GM21825 (cell line): ENCODE data around the gene SELENOP.

Source experiments
- ATAC-seq: cut with Tn5 transposase; IDR thresholded peaks from one replicate; pipeline ENCODE4 v1.9.1; 2021; ENCODE audit warnings: mild to moderate bottlenecking, moderate library complexity; ENCODE audit not compliant: unreplicated experiment

The SELENOP gene

GRCh38 chr5:42799668-42800114 is 12.0 kb downstream of the SELENOP start:
- no peak for ATAC-seq

DNA sequence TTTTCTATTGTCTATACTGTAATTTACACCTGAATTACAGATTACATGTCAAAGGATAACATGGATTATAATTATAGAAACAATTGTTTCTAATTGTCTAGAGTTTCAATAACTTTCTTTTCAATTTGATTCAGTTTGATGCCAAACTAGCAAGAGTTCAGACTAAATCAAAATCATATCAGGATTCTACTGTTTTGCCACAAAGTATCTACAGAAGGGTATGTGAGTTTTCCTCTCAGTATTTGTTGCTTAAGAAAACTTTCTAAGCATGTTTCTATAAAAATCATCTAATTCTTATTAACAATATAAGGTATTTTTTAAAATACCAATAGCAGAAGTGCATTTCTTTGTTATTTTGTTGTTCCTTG is 12.5 kb downstream of the SELENOP start:
- no peak for ATAC-seq

DNA sequence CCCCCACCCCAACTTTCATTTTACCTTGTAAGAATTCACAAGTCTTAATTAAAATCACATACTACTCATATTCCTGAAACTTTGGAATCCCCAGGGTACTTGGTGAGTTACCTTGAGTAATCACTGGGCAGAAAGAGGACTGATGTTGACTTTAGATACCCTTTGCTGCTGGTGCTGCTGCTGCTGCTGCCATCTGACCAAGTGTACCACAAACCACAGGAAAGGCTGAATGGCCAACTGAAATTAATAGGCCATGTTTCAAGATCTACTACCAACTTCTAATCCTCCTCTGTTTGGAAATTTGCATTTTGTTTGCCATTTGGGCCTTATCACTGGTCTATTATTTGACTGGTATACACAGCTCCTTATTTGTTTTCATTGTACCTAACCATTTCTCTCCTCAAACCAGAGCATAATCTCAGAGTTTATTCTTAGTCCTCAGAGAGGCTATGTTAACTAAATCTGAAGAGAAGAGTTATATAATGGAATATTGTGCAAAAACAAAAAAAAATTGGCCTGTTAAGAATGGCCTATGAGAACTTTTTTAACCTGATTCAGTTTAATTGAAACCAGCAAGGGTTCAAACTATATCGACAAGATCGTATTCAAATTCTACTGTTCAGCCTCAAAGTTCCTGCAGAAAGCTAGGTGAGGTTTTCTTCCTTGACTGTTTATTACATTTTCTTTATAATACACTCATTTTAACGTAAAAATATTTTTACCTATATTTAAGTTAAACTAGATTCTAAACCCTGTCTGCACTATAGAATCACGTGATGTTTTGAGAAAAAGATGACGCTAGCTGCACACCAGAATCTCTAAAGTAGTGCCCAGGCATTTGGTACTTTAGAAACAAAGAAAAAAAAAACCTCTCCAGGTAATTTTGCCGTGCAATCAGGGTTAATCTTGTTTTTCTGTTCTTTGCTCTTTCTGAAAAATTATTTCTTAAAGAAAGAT is 13.1 kb downstream of the SELENOP start:
- ATAC-seq, result no peak

DNA sequence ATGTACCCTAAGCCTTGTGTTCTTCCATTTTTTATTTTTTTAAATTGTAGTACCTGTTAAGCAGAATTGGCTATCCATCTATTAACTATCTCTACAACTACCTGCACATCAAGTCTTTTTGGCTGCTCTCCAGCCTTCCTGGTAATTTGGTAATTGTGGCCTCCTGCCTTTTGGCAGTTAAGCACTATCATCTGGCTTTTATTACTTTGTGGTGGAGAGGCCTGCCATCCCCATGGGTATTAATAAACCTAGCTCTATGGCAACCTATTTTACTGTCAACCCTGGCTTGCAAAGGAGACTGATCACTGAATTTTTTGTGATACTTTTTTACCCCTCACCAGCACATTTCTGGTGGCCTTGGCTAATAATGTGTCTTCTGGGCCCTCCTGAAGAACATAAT is 20.5 kb downstream of the SELENOP start:
- no peak for ATAC-seq

DNA sequence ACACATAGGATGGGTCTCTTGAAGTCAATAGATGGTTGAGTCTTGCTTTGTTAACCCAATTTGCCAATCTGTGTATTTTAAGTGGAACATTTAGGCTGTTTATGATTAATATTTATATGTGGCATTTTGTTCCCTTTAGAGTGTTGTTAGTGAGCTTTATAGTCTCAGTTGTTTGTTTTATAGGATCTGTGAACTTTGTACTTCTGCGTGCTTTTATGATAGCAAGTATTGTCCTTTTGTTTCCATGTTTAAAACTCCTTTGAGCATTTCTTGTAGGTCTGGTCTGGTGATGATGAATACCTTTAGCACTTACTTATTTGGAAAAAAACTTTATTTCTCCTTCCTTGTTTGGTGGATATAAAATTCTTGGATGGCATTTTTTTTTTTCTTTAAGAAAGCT is 23.8 kb downstream of the SELENOP start:
- no peak for ATAC-seq

GRCh38 chr5:42787073-42787472 is 24.6 kb downstream of the SELENOP start:
- ATAC-seq, result no peak

DNA sequence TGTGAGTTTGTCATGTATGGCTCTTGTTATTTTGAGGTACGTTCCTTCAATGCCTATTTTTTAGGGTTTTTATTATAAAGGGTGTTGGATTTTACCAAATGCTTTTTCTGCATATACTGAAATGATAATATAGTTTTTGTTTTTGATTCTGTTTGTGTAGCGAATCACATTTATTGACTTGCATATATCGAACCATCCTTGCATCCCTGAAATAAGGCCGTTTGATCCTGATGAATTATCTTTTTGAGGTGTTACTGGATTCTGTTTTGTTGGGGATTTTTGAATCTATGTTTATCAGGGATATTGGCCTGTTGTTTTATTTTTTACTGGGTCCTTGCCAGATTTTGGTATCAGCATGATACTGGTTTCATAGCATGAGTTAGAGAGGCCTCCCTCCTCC is 25.9 kb downstream of the SELENOP start:
- no peak for ATAC-seq

- no peak for ATAC-seq
These were observed 27.6 kb downstream of the SELENOP start for GRCh38 chr5:42784132-42784531.

GRCh38 chr5:42781584-42781983 is 30.1 kb downstream of the SELENOP start:
- ATAC-seq, result no peak

DNA sequence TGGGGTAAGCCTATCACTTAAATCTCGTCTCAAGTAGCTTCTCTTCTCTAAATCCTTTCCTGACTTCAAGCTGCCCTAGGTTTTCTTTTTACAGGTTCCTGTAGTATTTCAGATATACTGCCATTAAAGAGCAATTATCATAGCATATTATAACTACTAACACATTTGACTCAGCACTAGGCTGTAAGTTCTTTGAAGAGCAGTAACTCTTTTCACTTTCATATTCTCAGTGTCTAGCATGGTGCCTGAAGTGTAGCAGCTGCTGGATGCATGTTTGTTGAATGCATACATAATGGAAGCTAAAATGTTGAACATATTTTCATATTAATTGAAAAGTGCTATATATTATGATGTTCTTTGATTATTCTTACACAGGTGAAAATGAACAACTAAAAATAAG is 32.6 kb downstream of the SELENOP start:
- no peak for ATAC-seq

GRCh38 chr5:42772265-42772993 is 39.3 kb downstream of the SELENOP start:
- ATAC-seq, result no peak

DNA sequence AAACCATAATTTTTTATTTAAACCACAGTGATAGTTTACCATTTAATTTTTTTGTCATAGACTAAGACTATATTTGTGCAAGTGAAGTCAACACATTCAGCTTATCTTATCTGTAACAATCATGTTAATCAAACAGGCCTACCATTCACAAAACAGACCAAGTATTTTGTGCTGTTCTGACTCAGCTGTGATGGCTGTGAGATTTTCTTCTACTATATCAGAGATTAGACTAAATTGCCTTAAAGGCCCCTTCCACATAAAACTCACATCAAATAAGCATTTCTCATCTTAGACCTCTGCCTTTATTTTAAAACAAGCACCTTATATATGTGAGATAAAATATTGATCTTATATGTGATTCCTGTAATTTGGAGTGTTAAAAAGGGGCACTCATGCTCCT is 41.7 kb downstream of the SELENOP start:
- ATAC-seq, result no peak

- no peak for ATAC-seq
These were observed 43.6 kb downstream of the SELENOP start for GRCh38 chr5:42768106-42768504.

DNA sequence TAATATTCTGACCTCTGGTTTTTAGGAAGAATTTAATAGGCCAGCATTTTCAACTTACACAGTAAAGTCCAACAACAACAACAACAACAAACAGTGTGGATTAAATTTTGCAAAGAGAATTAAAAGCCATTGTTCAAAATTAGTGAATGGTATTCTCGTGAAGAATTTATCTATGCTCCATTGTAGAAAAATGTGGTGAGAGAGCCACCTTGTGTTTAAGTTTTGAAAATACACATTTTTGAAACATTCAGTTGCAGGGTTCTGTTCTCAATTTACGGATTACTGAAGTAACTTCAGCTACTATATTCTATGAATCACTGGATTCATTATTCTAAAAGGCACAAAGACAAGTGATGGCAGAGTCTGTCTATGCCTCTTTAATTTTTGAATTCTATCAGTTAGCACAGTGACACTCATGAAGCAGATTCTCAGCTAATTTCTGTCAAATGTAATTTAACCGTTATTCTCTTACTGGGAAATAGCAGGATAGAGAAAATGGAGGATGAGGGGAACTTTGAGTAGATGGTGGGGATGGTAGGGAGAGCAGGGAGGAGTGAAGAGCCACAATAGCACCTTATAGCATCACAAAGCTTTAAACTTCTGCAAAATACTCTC is 44.1 kb downstream of the SELENOP start:
- no peak for ATAC-seq

DNA sequence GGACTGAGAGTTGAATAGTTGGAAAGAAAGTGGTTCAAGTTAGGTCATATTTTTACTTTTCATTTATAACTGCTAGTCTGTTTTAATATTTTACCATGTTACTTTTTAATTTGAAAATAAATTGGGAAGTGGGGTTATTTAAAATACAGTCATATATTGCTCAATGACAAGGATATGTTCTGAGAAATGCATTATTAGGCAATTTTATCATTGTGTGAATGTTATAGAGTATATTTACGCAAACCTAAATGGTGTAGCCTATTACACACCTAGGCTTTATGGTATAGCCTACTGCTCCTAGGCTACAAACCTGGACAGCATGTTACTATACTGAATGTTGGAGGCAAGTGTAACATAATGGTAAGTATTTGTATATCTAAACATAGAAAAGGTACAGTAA is 49.9 kb downstream of the SELENOP start:
- ATAC-seq, result no peak

DNA sequence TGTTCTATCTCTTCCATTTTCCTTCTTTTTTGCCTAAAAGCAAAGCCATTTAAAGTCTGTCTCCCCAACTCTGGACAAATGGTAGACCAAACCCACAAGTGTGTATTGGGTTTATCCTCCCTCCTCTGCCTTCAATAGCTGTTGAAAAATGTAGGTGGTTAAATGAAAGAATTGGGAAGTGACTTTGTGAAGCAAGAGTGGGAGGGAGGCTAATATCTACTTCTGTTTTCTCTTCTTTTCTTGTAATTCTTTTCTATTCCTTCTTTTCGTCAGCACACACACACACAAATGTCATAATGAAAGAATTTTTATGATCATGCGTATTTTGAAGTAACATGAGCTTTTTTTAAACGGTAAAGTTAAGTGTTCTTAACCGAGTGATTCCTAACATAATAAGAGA is 51.3 kb downstream of the SELENOP start:
- ATAC-seq, result no peak

- no peak for ATAC-seq
These were observed 52.2 kb downstream of the SELENOP start for GRCh38 chr5:42759456-42759855.

GRCh38 chr5:42756606-42757601 is 54.8 kb downstream of the SELENOP start, which contains the start of gene CCDC152:
CCDC152 (plus strand) TSS chr5:42756818; CDS start chr5:42759122, 2,304 bp downstream.
- peak; percentile 82 for ATAC-seq

DNA sequence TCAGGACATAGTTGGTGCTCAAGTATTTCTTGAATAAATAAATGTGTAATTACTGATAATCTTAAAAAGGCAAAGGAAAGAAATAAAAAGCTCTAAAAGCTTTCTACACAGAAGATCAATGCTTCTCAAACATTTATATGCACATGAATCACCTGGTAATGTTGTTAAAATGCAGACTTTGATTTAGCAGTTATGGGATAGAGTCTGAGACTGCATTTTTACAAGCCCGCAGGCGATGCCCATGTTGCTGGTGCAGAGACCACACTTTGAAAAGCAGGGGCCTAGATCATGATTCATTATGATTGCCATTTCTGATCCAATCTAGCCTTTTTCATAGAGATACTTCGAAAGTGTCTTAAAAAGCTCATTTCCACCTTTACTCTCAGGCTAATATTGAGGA is 58.6 kb downstream of the SELENOP start:
- ATAC-seq, result no peak

DNA sequence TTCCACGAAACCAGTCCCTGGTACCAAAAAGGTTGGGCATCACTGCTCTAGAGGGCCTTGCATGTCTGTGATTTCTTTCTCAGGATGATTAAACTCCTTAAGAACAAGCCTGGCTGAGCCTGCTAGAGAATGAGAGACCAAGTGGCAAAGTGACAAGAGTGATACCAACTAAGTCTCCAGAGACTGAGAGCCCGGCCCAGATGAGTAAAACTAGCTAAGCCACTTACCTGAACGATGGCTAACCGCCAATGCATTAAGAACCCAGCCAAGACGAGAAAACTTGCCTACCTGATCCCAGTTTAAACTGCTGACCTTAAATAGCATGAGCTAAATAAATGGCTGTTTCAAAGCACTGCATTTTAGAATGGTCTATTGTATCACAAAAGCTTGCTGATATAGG is 60.6 kb downstream of the SELENOP start:
- no peak for ATAC-seq
